Endodermal cell (in vitro differentiated cells): ENCODE measurements around the gene YAP1. TPM values are rescaled to one million over a fixed set of nuclear protein-coding genes. Genes with fewer than 3 reads are reported as not detected.
A peak's percentile ranks its signal among the peaks of the same experiment; 100 is the strongest.

Experiments
- DNase-seq: peaks from one replicate; pipeline ENCODE4 v3.0.0-alpha.2; 2017
- H3K27ac ChIP-seq: 2 replicates; pipeline ENCODE4 v1.5.1; 2013; ENCODE audit warnings: mild to moderate bottlenecking, low read depth, low read length, moderate library complexity
- H3K27me3 ChIP-seq: 2 replicates; pipeline ENCODE4 v1.6.1; 2013; ENCODE audit warnings: mild to moderate bottlenecking, low read length, moderate library complexity; ENCODE audit not compliant: insufficient read depth, control insufficient read depth, poor library complexity, severe bottlenecking
- H3K36me3 ChIP-seq: 2 replicates; pipeline ENCODE4 v1.7.0; 2013; ENCODE audit warnings: mild to moderate bottlenecking, low read length, moderate library complexity; ENCODE audit not compliant: control insufficient read depth, insufficient read depth
- H3K4me1 ChIP-seq: one replicate; pipeline ENCODE4 v1.7.0; 2013; ENCODE audit warnings: low read length; ENCODE audit not compliant: control insufficient read depth, insufficient read depth
- H3K4me3 ChIP-seq: 2 replicates; pipeline ENCODE4 v1.5.1; 2013; ENCODE audit warnings: mild to moderate bottlenecking, low read length, moderate library complexity
- H3K9ac ChIP-seq: 2 replicates; pipeline ENCODE4 v1.6.1; 2013; ENCODE audit warnings: mild to moderate bottlenecking, low read length, moderate library complexity; ENCODE audit not compliant: poor library complexity, severe bottlenecking; ENCODE audit errors: extremely low read depth
- H3K9me3 ChIP-seq: 2 replicates; pipeline ENCODE4 v1.6.1; 2013; ENCODE audit warnings: mild to moderate bottlenecking, low read length, moderate library complexity; ENCODE audit not compliant: control insufficient read depth
- H3K27ac Mint-ChIP-seq: 2 replicates; pipeline ENCODE4 v1.8.0; 2020; ENCODE audit warnings: mixed read lengths
- H3K27me3 Mint-ChIP-seq: 2 replicates; pipeline ENCODE4 v1.8.0; 2021; ENCODE audit warnings: mild to moderate bottlenecking, mixed read lengths; ENCODE audit not compliant: insufficient read depth
- H3K36me3 Mint-ChIP-seq: 2 replicates; pipeline ENCODE4 v1.8.0; 2020; ENCODE audit warnings: low read depth, mixed read lengths
- H3K4me1 Mint-ChIP-seq: 2 replicates; pipeline ENCODE4 v1.8.0; 2020; ENCODE audit warnings: mixed read lengths
- H3K4me3 Mint-ChIP-seq: 2 replicates; pipeline ENCODE4 v1.8.0; 2020; ENCODE audit warnings: mild to moderate bottlenecking, moderate library complexity, mixed read lengths
- H3K9me3 Mint-ChIP-seq: 2 replicates; pipeline ENCODE4 v1.8.0; 2020; ENCODE audit warnings: mild to moderate bottlenecking, mixed read lengths
- CTCF ChIP-seq: fragments of 200-600 bp; sonication (generic); conservative IDR thresholded peaks from 2 replicates; pipeline ENCODE4 v1.5.0; 2021; ENCODE audit warnings: antibody characterized with exemption, mild to moderate bottlenecking
- WGBS, 2 experiments: methylation state at CpG; one replicate each; pipeline versions ENCODE4 v1.1.5 to v1.1.7; 2013; ENCODE audit warnings: missing lambda C conversion rate in 2 of 2, mixed read lengths in 1 of 2; ENCODE audit not compliant: insufficient coverage in 1 of 2, insufficient read length in 1 of 2; 5-methylcytosine and 5-hydroxymethylcytosine counted together
- total RNA-seq, 2 donors: library from RNA; stranded (reverse); fragmentation: NEBNext Ultra II Directional in 1 of 2; extraction: Animal tissue kit (Norgen Biotek cat#: 25700) in 1 of 2; gene quantifications; 2 replicates in 1 of 2; 3 replicates in 1 of 2; pipeline ENCODE4 v1.2.1, GENCODE V29; 2021

The YAP1 gene
- total RNA-seq, 2 donors from 2014 or later = 224 to 228 TPM

GRCh38 chr11:102163368-102163767, 53.1 kb downstream of the YAP1 start:
- Mint-ChIP-seq H3K36me3 (peaks cover 35% of the 10 kb centered on the region), H3K27ac (peak overlapping the region; percentile 24), H3K9me3 (no peaks in the 10 kb centered on the region), H3K27me3 (no peaks in the 10 kb centered on the region), H3K4me1 (peaks cover 15% of the 10 kb centered on the region), H3K4me3 (no peak overlapping the region)
- 96 to 100% methylated on average over 1 to 4 of the region's 4 CpGs for WGBS, 2 experiments
- no peak for DNase-seq
- no peak for TF ChIP-seq CTCF
- Histone ChIP-seq H3K9me3 (no peaks in the 10 kb centered on the region), H3K9ac (no peak overlapping the region), H3K36me3 (peaks cover 56% of the 10 kb centered on the region), H3K27ac (no peak overlapping the region), H3K4me1 (peaks cover 3% of the 10 kb centered on the region), H3K4me3 (no peak overlapping the region), H3K27me3 (no peaks in the 10 kb centered on the region)

- peaks cover 21% of the 10 kb centered on the region for H3K4me1 ChIP-seq
- Mint-ChIP-seq H3K9me3 (no peaks in the 10 kb centered on the region), H3K27me3 (no peaks in the 10 kb centered on the region), H3K36me3 (peaks cover 32% of the 10 kb centered on the region), H3K4me1 (peaks cover 27% of the 10 kb centered on the region), H3K27ac (peak overlapping the region; percentile 46), H3K4me3 (no peak overlapping the region)
- no peak for DNase-seq
- H3K27ac ChIP-seq = no peak overlapping the region
- WGBS, 2 experiments = 93 to 96% methylated on average over 6 of the region's 6 CpGs
- no peaks in the 10 kb centered on the region for H3K9me3 ChIP-seq
- no peak overlapping the region for H3K9ac ChIP-seq
- H3K36me3 ChIP-seq = peaks cover 44% of the 10 kb centered on the region
- H3K4me3 ChIP-seq = no peak overlapping the region
- no peak for TF ChIP-seq CTCF
- H3K27me3 ChIP-seq = no peaks in the 10 kb centered on the region
These were observed 56.2 kb downstream of the YAP1 start for GRCh38 chr11:102166175-102167064.

GRCh38 chr11:102168481-102168880, 58.2 kb downstream of the YAP1 start:
- H3K9ac ChIP-seq = no peak overlapping the region

More at GRCh38 chr11:102168481-102168880, 58.2 kb downstream of the YAP1 start:
- Mint-ChIP-seq H3K36me3 (peaks cover 24% of the 10 kb centered on the region), H3K27me3 (no peaks in the 10 kb centered on the region), H3K4me3 (no peak overlapping the region), H3K4me1 (peaks cover 26% of the 10 kb centered on the region), H3K9me3 (no peaks in the 10 kb centered on the region), H3K27ac (peak overlapping the region; percentile 46)
- Histone ChIP-seq H3K4me1 (peaks cover 22% of the 10 kb centered on the region), H3K9me3 (no peaks in the 10 kb centered on the region), H3K27me3 (no peaks in the 10 kb centered on the region), H3K4me3 (no peak overlapping the region), H3K27ac (no peak overlapping the region), H3K36me3 (peaks cover 33% of the 10 kb centered on the region)
- no peak for DNase-seq
- 66 to 82% methylated on average over 1 of the region's 1 CpG for WGBS, 2 experiments
- TF ChIP-seq CTCF = no peak
